A204.1 (cell line): Measurements from ENCODE around the gene CATSPERE.
"Not testable (repeated sequence)": the region's sequence is repeated elsewhere in the genome, so short reads cannot be mapped to it uniquely, and the experiment has no call there.

Source experiments
- FAIRE-seq: peaks from 2 replicates; lab custom pipeline; 2012; peaks lifted over from hg19 to GRCh38; lab: Jason Lieb, UNC

The CATSPERE gene

GRCh38 chr1:244634546-244634945 lies 173.5 kb downstream of the CATSPERE start:
- FAIRE-seq, result no peak

- FAIRE-seq, result no peak
These were observed 175.6 kb downstream of the CATSPERE start for GRCh38 chr1:244636488-244637259.

- no peak for FAIRE-seq
These were observed 178.5 kb downstream of the CATSPERE start for GRCh38 chr1:244639561-244639960.

GRCh38 chr1:244640917-244641316 lies 179.8 kb downstream of the CATSPERE start:
- FAIRE-seq, result no peak

- no peak for FAIRE-seq
These were observed 181.5 kb downstream of the CATSPERE start for GRCh38 chr1:244642526-244642925.

- FAIRE-seq, result no peak
These were observed 181.9 kb downstream of the CATSPERE start for GRCh38 chr1:244642988-244643387.

- FAIRE-seq, result no peak
These were observed 184.3 kb downstream of the CATSPERE start for GRCh38 chr1:244645414-244645813.

- FAIRE-seq, result no peak
These were observed 184.8 kb downstream of the CATSPERE start for GRCh38 chr1:244645890-244646289.

GRCh38 chr1:244647819-244648218 lies 186.7 kb downstream of the CATSPERE start:
- FAIRE-seq, result no peak

- FAIRE-seq, result no peak
These were observed 191.0 kb downstream of the CATSPERE start for GRCh38 chr1:244651956-244652622.

- FAIRE-seq, result peak; percentile 91
These were observed 191.8 kb downstream of the CATSPERE start, which contains the start of gene DESI2 for GRCh38 chr1:244652623-244653438. Gene DESI2 (plus strand): TSS chr1:244653126. CDS start chr1:244653314, 188 bp downstream.

GRCh38 chr1:244653439-244654107 lies 192.5 kb downstream of the CATSPERE start:
- FAIRE-seq, result no peak

- FAIRE-seq, result no peak
These were observed 193.3 kb downstream of the CATSPERE start for GRCh38 chr1:244654108-244655038.

GRCh38 chr1:244655186-244655585 lies 194.1 kb downstream of the CATSPERE start:
- no peak for FAIRE-seq

GRCh38 chr1:244657421-244657820 lies 196.3 kb downstream of the CATSPERE start:
- FAIRE-seq, result no peak

- FAIRE-seq, result no peak
These were observed 198.6 kb downstream of the CATSPERE start for GRCh38 chr1:244659694-244660093.

- no peak for FAIRE-seq
These were observed 199.5 kb downstream of the CATSPERE start for GRCh38 chr1:244660595-244660994.

GRCh38 chr1:244661569-244662312 lies 200.7 kb downstream of the CATSPERE start:
- FAIRE-seq, result not testable (repeated sequence)

- no peak for FAIRE-seq
These were observed 201.5 kb downstream of the CATSPERE start for GRCh38 chr1:244662599-244662998.

- no peak for FAIRE-seq
These were observed 203.3 kb downstream of the CATSPERE start for GRCh38 chr1:244664353-244664752.
